Bronchial epithelial cell (primary cell): Measurements from ENCODE around the gene PEX14. TPM values are rescaled to one million over a fixed set of nuclear protein-coding genes. Genes with fewer than 3 reads are reported as not detected.

Experiments used
- DNase-seq: peaks from one replicate; pipeline ENCODE4 v3.0.0-alpha.2; 2010; ENCODE audit warnings: low read depth
- FAIRE-seq: peaks from 2 replicates; lab custom pipeline; 2011; peaks lifted over from hg19 to GRCh38; lab: Jason Lieb, UNC
- H3K27me3 ChIP-seq: 2 replicates; pipeline ENCODE4 v1.5.1; 2011; ENCODE audit warnings: low read length; ENCODE audit not compliant: control insufficient read depth, insufficient read depth
- H3K36me3 ChIP-seq: 2 replicates; pipeline ENCODE4 v1.5.1; 2011; ENCODE audit warnings: low read length; ENCODE audit not compliant: control insufficient read depth, insufficient read depth
- H3K4me3 ChIP-seq: 2 replicates; pipeline ENCODE4 v1.5.1; 2011; ENCODE audit warnings: mild to moderate bottlenecking, low read depth, low read length, control low read depth
- CTCF ChIP-seq: IDR thresholded peaks from 2 replicates; pipeline ENCODE4 v1.5.1; 2011; ENCODE audit warnings: mild to moderate bottlenecking, moderate library complexity, low read length, control low read depth, inconsistent platforms; ENCODE audit not compliant: insufficient read depth, severe bottlenecking
- total RNA-seq: library from RNA; depleted of rRNA; stranded (reverse); fragments of >200 nt; gene quantifications from 2 replicates; pipeline ENCODE4 v1.2.1, GENCODE V29; 2014

PEX14 gene
- total RNA-seq, 1 donor from 2014 or later = 8.7 TPM

GRCh38 chr1:10651793-10652192 lies 177.0 kb downstream of the PEX14 start:
- no peak for DNase-seq
- Histone ChIP-seq H3K4me3 (no peak overlapping the region), H3K27me3 (no peaks in the 10 kb centered on the region), H3K36me3 (peaks cover 25% of the 10 kb centered on the region)
- no peak for FAIRE-seq
- TF ChIP-seq CTCF = no peak

- Histone ChIP-seq H3K36me3 (peaks cover 23% of the 10 kb centered on the region), H3K4me3 (no peak overlapping the region), H3K27me3 (no peaks in the 10 kb centered on the region)
- no peak for FAIRE-seq
- TF ChIP-seq CTCF = no peak
- DNase-seq = no peak
Measured at GRCh38 chr1:10652626-10653025, 177.9 kb downstream of the PEX14 start.

GRCh38 chr1:10653370-10654125 lies 178.8 kb downstream of the PEX14 start:
- no peak for TF ChIP-seq CTCF
- H3K4me3 ChIP-seq = no peak overlapping the region
- no peak for FAIRE-seq
- H3K36me3 ChIP-seq = peaks cover 23% of the 10 kb centered on the region
- no peak for DNase-seq
- no peaks in the 10 kb centered on the region for H3K27me3 ChIP-seq

- no peak for TF ChIP-seq CTCF
- FAIRE-seq (no peak), DNase-seq (no peak)
- Histone ChIP-seq H3K4me3 (no peak overlapping the region), H3K27me3 (no peaks in the 10 kb centered on the region), H3K36me3 (peaks cover 29% of the 10 kb centered on the region)
Measured at GRCh38 chr1:10655002-10655401, 180.3 kb downstream of the PEX14 start.

GRCh38 chr1:10656431-10656830 lies 181.7 kb downstream of the PEX14 start:
- TF ChIP-seq CTCF = no peak
- FAIRE-seq (no peak), DNase-seq (no peak)
- H3K27me3 ChIP-seq = no peaks in the 10 kb centered on the region
- H3K4me3 ChIP-seq = no peak overlapping the region
- H3K36me3 ChIP-seq = peaks cover 29% of the 10 kb centered on the region
